ENCODE measurements around the gene ECI2. TPM values are rescaled to one million over a fixed set of nuclear protein-coding genes. Genes with fewer than 3 reads are reported as not detected.

ECI2 gene
- total and polyA plus RNA-seq, 2 experiments from 2014 or later: 63.7 to 102 TPM

DNA sequence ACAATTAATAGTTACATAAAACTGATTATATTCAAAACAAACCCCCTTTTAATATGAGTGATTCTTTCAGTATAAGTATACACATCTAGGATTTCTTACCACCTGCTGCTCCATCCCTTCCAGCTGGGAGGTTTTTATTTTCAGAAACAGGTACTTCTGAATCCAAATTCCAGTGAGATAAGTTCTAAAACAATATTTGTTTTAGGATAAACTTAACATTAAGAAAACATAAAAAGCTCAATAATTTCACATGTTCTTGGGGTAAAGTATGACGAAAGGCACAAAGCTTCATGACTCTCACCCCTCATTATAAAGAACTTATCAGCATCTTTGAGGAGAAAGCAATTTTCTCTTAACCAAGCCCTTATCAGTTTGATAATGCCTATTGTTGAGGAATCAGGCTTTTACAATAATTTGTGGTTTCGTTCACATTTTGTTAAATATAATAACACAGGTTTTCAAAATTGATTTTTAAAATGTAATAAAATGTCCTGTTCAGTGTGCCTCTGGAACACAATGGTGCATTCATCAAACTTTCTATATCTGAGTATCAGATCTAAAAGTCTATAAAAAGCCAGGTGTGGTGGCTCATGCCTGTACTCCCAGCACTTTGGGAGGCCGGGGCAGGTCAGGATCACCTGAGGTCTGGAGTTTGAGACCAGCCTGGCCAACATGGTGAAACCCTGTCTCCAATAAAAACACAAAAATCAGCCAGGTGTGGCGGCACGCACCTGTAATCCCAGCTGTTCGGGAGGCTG lies 60.7 kb downstream of the ECI2 start:
- no peak for TF ChIP-seq JUNB (IDR thresholded peaks at IDR 0.05; ENCODE audit: unreplicated experiment)
- TF ChIP-seq, protein P1, sequence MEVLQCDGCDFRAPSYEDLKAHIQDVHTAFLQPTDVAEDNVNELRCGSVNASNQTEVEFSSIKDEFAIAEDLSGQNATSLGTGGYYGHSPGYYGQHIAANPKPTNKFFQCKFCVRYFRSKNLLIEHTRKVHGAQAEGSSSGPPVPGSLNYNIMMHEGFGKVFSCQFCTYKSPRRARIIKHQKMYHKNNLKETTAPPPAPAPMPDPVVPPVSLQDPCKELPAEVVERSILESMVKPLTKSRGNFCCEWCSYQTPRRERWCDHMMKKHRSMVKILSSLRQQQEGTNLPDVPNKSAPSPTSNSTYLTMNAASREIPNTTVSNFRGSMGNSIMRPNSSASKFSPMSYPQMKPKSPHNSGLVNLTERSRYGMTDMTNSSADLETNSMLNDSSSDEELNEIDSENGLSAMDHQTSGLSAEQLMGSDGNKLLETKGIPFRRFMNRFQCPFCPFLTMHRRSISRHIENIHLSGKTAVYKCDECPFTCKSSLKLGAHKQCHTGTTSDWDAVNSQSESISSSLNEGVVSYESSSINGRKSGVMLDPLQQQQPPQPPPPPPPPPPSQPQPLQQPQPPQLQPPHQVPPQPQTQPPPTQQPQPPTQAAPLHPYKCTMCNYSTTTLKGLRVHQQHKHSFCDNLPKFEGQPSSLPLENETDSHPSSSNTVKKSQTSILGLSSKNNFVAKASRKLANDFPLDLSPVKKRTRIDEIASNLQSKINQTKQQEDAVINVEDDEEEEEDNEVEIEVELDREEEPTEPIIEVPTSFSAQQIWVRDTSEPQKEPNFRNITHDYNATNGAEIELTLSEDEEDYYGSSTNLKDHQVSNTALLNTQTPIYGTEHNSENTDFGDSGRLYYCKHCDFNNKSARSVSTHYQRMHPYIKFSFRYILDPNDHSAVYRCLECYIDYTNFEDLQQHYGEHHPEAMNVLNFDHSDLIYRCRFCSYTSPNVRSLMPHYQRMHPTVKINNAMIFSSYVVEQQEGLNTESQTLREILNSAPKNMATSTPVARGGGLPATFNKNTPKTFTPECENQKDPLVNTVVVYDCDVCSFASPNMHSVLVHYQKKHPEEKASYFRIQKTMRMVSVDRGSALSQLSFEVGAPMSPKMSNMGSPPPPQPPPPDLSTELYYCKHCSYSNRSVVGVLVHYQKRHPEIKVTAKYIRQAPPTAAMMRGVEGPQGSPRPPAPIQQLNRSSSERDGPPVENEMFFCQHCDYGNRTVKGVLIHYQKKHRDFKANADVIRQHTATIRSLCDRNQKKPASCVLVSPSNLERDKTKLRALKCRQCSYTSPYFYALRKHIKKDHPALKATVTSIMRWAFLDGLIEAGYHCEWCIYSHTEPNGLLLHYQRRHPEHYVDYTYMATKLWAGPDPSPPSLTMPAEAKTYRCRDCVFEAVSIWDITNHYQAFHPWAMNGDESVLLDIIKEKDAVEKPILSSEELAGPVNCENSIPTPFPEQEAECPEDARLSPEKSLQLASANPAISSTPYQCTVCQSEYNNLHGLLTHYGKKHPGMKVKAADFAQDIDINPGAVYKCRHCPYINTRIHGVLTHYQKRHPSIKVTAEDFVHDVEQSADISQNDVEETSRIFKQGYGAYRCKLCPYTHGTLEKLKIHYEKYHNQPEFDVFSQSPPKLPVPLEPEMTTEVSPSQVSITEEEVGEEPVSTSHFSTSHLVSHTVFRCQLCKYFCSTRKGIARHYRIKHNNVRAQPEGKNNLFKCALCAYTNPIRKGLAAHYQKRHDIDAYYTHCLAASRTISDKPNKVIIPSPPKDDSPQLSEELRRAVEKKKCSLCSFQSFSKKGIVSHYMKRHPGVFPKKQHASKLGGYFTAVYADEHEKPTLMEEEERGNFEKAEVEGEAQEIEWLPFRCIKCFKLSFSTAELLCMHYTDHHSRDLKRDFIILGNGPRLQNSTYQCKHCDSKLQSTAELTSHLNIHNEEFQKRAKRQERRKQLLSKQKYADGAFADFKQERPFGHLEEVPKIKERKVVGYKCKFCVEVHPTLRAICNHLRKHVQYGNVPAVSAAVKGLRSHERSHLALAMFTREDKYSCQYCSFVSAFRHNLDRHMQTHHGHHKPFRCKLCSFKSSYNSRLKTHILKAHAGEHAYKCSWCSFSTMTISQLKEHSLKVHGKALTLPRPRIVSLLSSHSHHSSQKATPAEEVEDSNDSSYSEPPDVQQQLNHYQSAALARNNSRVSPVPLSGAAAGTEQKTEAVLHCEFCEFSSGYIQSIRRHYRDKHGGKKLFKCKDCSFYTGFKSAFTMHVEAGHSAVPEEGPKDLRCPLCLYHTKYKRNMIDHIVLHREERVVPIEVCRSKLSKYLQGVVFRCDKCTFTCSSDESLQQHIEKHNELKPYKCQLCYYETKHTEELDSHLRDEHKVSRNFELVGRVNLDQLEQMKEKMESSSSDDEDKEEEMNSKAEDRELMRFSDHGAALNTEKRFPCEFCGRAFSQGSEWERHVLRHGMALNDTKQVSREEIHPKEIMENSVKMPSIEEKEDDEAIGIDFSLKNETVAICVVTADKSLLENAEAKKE (CRISPR knock-in tag; IDR thresholded peaks at IDR 0.05): no peak
- Mint-ChIP-seq H3K36me3 (ENCODE audit: low read depth) (no peaks in the 10 kb centered on the region), H3K9me3 (no peaks in the 10 kb centered on the region), H3K4me3 (no peak overlapping the region), H3K4me1 (peaks cover 5% of the 10 kb centered on the region), H3K27me3 (ENCODE audit: insufficient read depth, low read depth, poor library complexity) (peaks cover 7% of the 10 kb centered on the region), H3K27ac (no peak overlapping the region)
- peaks cover 10% of the 10 kb centered on the region; the same call in 1 of the 2 replicates for H3K27me3 ChIP-seq (ENCODE audit: insufficient read depth)
- H3K4me1 ChIP-seq (ENCODE audit: insufficient read depth): peaks cover 3% of the 10 kb centered on the region
- no peaks in the 10 kb centered on the region for H3K9me2 ChIP-seq (ENCODE audit: insufficient read depth)
- ATAC-seq: no peak
- H3K27ac ChIP-seq (ENCODE audit: low read depth): no peak overlapping the region
- H3K36me3 ChIP-seq (ENCODE audit: insufficient read depth): no peaks in the 10 kb centered on the region
- H2AFZ ChIP-seq: no peak overlapping the region
- no peak overlapping the region for H3K4me2 ChIP-seq
- H3K79me2 ChIP-seq (replicated peaks; ENCODE audit: insufficient read depth): no peaks in the 10 kb centered on the region
- no peaks in the 10 kb centered on the region for H3F3A ChIP-seq (replicated peaks; ENCODE audit: low read depth)
- no peak overlapping the region for H3K4me3 ChIP-seq
- DNase-seq (ENCODE audit: low spot score): no peak
- no peaks in the 10 kb centered on the region for H4K20me1 ChIP-seq (replicated peaks; ENCODE audit: insufficient read depth)

DNA sequence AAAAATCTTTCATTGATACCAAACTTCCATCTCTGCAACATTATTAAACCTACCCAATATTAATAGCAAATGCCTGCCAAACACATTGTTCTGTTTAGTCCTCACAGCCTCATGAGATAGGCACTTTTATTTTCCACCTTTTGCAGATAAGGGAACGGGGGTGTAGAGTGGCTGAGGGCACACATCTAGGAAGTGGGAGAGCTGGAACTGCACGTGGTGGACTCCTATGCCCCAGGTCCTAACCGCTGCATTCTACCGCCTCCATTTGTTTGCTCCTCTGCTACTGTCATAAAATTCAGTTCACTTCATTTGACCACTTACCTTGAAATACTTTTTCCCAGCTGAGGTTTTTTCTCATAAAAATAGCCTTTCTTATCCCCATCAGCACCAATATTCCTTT lies 64.0 kb downstream of the ECI2 start:
- no peak overlapping the region for H3K4me3 Mint-ChIP-seq
- Histone ChIP-seq H2AFZ (peak overlapping the region; percentile 1; the same call in 1 of the 2 replicates), H3K27ac (ENCODE audit: low read depth) (no peak overlapping the region), H3F3A (replicated peaks; ENCODE audit: low read depth) (no peaks in the 10 kb centered on the region), H3K36me3 (ENCODE audit: insufficient read depth) (no peaks in the 10 kb centered on the region), H3K4me1 (ENCODE audit: insufficient read depth) (no peaks in the 10 kb centered on the region; the same call in 1 of the 2 replicates), H3K27me3 (ENCODE audit: insufficient read depth) (no peaks in the 10 kb centered on the region), H3K4me3 (no peak overlapping the region), H3K4me2 (no peak overlapping the region), H3K79me2 (replicated peaks; ENCODE audit: insufficient read depth) (no peaks in the 10 kb centered on the region), H4K20me1 (replicated peaks; ENCODE audit: insufficient read depth) (no peaks in the 10 kb centered on the region), H3K9me2 (ENCODE audit: insufficient read depth) (no peaks in the 10 kb centered on the region)
- no peak for DNase-seq (ENCODE audit: low spot score)
- peaks cover 4% of the 10 kb centered on the region for H3K27me3 Mint-ChIP-seq (ENCODE audit: insufficient read depth, low read depth, poor library complexity)
- no peak overlapping the region for H3K27ac Mint-ChIP-seq
- H3K36me3 Mint-ChIP-seq (ENCODE audit: low read depth): no peaks in the 10 kb centered on the region
- no peak for ATAC-seq
- no peaks in the 10 kb centered on the region for H3K9me3 Mint-ChIP-seq
- peaks cover 11% of the 10 kb centered on the region for H3K4me1 Mint-ChIP-seq
- TF ChIP-seq EZH2 (IDR thresholded peaks at IDR 0.05; ENCODE audit: low read depth, unreplicated experiment): no peak
- TF ChIP-seq, protein P2, sequence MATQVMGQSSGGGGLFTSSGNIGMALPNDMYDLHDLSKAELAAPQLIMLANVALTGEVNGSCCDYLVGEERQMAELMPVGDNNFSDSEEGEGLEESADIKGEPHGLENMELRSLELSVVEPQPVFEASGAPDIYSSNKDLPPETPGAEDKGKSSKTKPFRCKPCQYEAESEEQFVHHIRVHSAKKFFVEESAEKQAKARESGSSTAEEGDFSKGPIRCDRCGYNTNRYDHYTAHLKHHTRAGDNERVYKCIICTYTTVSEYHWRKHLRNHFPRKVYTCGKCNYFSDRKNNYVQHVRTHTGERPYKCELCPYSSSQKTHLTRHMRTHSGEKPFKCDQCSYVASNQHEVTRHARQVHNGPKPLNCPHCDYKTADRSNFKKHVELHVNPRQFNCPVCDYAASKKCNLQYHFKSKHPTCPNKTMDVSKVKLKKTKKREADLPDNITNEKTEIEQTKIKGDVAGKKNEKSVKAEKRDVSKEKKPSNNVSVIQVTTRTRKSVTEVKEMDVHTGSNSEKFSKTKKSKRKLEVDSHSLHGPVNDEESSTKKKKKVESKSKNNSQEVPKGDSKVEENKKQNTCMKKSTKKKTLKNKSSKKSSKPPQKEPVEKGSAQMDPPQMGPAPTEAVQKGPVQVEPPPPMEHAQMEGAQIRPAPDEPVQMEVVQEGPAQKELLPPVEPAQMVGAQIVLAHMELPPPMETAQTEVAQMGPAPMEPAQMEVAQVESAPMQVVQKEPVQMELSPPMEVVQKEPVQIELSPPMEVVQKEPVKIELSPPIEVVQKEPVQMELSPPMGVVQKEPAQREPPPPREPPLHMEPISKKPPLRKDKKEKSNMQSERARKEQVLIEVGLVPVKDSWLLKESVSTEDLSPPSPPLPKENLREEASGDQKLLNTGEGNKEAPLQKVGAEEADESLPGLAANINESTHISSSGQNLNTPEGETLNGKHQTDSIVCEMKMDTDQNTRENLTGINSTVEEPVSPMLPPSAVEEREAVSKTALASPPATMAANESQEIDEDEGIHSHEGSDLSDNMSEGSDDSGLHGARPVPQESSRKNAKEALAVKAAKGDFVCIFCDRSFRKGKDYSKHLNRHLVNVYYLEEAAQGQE (IDR thresholded peaks at IDR 0.05; ENCODE audit: unreplicated experiment): no peak
- TF ChIP-seq ZNF331 (CRISPR knock-in tag; IDR thresholded peaks at IDR 0.05; ENCODE audit: low read depth): no peak
- no peak for TF ChIP-seq POLR2AphosphoS5 (IDR thresholded peaks at IDR 0.05; ENCODE audit: low read depth)
- TF ChIP-seq STAT1 (IDR thresholded peaks at IDR 0.05; ENCODE audit: unreplicated experiment): no peak
- TF ChIP-seq CTCF (conservative IDR thresholded peaks at IDR 0.05; ENCODE audit: low read depth in 2 of 2): no peak
- TF ChIP-seq NANOG (IDR thresholded peaks at IDR 0.05; ENCODE audit: borderline replicate concordance): no peak
- no peak for TF ChIP-seq EZH2phosphoT487 (IDR thresholded peaks at IDR 0.05; ENCODE audit: unreplicated experiment)
- no peak for TF ChIP-seq JUNB (IDR thresholded peaks at IDR 0.05; ENCODE audit: unreplicated experiment)

Measured in GM23338 (cell line).